Bone marrow (tissue), 2 donors: Measurements from ENCODE around the gene C1orf167.
"Not testable (repeated sequence)": the region's sequence is repeated elsewhere in the genome, so short reads cannot be mapped to it uniquely, and the experiment has no call there.

Experiments
- DNase-seq, 2 donors: peaks; one replicate each; lab custom pipeline; 2025; lab: John Stamatoyannopoulos, UW

The C1orf167 gene

GRCh38 chr1:11800391-11800755 lies 38.4 kb downstream of the C1orf167 start:
- DNase-seq: no peak

- no peak for DNase-seq
These were observed 38.9 kb downstream of the C1orf167 start for GRCh38 chr1:11800756-11801433.

- DNase-seq: no peak
These were observed 40.6 kb downstream of the C1orf167 start for GRCh38 chr1:11802616-11802972.

- DNase-seq: peak in 1 of 2 donors; percentile 74
These were observed 41.2 kb downstream of the C1orf167 start for GRCh38 chr1:11802973-11803885.

- not testable (repeated sequence) for DNase-seq
These were observed 42.1 kb downstream of the C1orf167 start for GRCh38 chr1:11803924-11804665.

GRCh38 chr1:11804666-11805421 lies 42.9 kb downstream of the C1orf167 start:
- DNase-seq: no peak

GRCh38 chr1:11805422-11806306 lies 43.7 kb downstream of the C1orf167 start, which contains the start of the genes CLCN6 and MTHFR:
CLCN6 (plus strand) TSS chr1:11806191; CDS start chr1:11806263, 72 bp downstream.
MTHFR (minus strand) TSS chr1:11805964; CDS start chr1:11803116, 2,848 bp downstream.
- peak; percentile 85 to 92 for DNase-seq

GRCh38 chr1:11806307-11806936 lies 44.4 kb downstream of the C1orf167 start:
- no peak for DNase-seq

- DNase-seq: no peak
These were observed 45.1 kb downstream of the C1orf167 start for GRCh38 chr1:11807133-11807532.

- DNase-seq: no peak
These were observed 51.0 kb downstream of the C1orf167 start for GRCh38 chr1:11813021-11813420.

- no peak for DNase-seq
These were observed 55.2 kb downstream of the C1orf167 start for GRCh38 chr1:11817192-11817591.

GRCh38 chr1:11822091-11822490 lies 60.1 kb downstream of the C1orf167 start:
- DNase-seq: no peak

- no peak for DNase-seq
These were observed 61.6 kb downstream of the C1orf167 start for GRCh38 chr1:11823366-11824137.

- no peak for DNase-seq
These were observed 63.1 kb downstream of the C1orf167 start for GRCh38 chr1:11825131-11825530.

GRCh38 chr1:11826946-11827345 lies 65.0 kb downstream of the C1orf167 start:
- no peak for DNase-seq

- DNase-seq: no peak
These were observed 66.5 kb downstream of the C1orf167 start for GRCh38 chr1:11828511-11828910.

- DNase-seq: no peak
These were observed 70.1 kb downstream of the C1orf167 start for GRCh38 chr1:11831945-11832725.

GRCh38 chr1:11833497-11833896 lies 71.5 kb downstream of the C1orf167 start:
- no peak for DNase-seq

GRCh38 chr1:11833900-11834299 lies 71.9 kb downstream of the C1orf167 start:
- DNase-seq: no peak
